Measurements from ENCODE around the gene GYS2. TPM values are rescaled to one million over a fixed set of nuclear protein-coding genes. Genes with fewer than 3 reads are reported as not detected.

The GYS2 gene
- total and polyA plus RNA-seq, 2 of the 4 experiments (the other 2 are of a cell fraction): not detected

DNA sequence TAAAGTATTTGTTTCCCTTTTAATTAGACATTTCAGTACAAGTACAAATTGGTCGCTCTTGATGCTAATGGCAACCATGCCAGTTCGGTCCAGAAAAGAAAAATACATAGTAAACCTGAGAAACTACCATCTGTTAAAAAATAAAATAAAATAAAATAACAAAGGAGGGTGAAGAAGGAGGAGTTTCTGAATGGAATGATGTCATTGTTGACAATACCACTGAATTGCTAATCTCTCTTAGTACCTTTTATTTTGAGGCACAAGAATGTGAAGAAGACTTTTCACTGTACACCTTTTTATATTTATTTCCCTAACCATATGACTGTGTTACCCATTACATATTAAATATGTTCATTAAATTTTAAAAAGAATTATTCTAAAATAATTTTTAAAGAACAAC lies 59.1 kb downstream of the GYS2 start:
- in situ Hi-C loops (cut with MboI; ENCODE audit: low sequenced_read_pairs): no loop called here

More for the DNA sequence above, 59.1 kb downstream of the GYS2 start:
- H3K56ac ChIP-seq (ENCODE audit: extremely low read depth, insufficient read depth, low read length): no peak overlapping the region
- no peak overlapping the region for H3K27ac ChIP-seq (ENCODE audit: insufficient read depth, low read length)
- no peak overlapping the region for H3K4me2 ChIP-seq (ENCODE audit: low read depth, low read length)
- H4K5ac ChIP-seq (ENCODE audit: low read depth, low read length): no peak overlapping the region
- no peaks in the 10 kb centered on the region for H4K20me1 ChIP-seq (ENCODE audit: insufficient read depth, low read length)
- DNase-seq (no peak), ATAC-seq (ENCODE audit: low read depth) (no peak)
- no peaks in the 10 kb centered on the region for H3K36me3 ChIP-seq (ENCODE audit: control insufficient read depth, insufficient read depth, low read length)
- dilution Hi-C loops (cut with HindIII; ENCODE audit: low sequenced_read_pairs, unreplicated experiment) (no loop called here), intact Hi-C loops (cut with micrococcal nuclease) (no loop called here)
- H2AK9ac ChIP-seq (replicated peaks; ENCODE audit: low read depth, low read length, poor library complexity): no peak overlapping the region
- H3K4ac ChIP-seq (ENCODE audit: low read depth, low read length): no peak overlapping the region
- H3K9ac ChIP-seq (ENCODE audit: low read depth, low read length): no peak overlapping the region
- no peaks in the 10 kb centered on the region for H3K9me1 ChIP-seq (ENCODE audit: insufficient read depth, low read length)
- no peak overlapping the region for H2BK5ac ChIP-seq (ENCODE audit: low read depth, low read length, poor library complexity, severe bottlenecking)
- no peak for TF ChIP-seq CHD1 (IDR thresholded peaks at IDR 0.05; ENCODE audit: low read depth, low read length)
- no peak for TF ChIP-seq CTCF (conservative IDR thresholded peaks at IDR 0.05; ENCODE audit: low read depth, low read length)
- TF ChIP-seq MAZ (IDR thresholded peaks at IDR 0.05; ENCODE audit: borderline replicate concordance, low read depth, low read length): no peak
- TF ChIP-seq RAD21 (IDR thresholded peaks at IDR 0.05; ENCODE audit: low read length): no peak
- TF ChIP-seq BHLHE40 (IDR thresholded peaks at IDR 0.05; ENCODE audit: low read depth, low read length): no peak
- no peak for TF ChIP-seq CEBPB (IDR thresholded peaks at IDR 0.05; ENCODE audit: low read depth, low read length)
- TF ChIP-seq ELK1 (IDR thresholded peaks at IDR 0.05; ENCODE audit: borderline replicate concordance, low read depth, low read length): no peak
- no peak for TF ChIP-seq FOS (IDR thresholded peaks at IDR 0.05; ENCODE audit: low read depth, low read length)
- no peak for TF ChIP-seq SMC3 (IDR thresholded peaks at IDR 0.05; ENCODE audit: low read depth, low read length)
- no peak for TF ChIP-seq NFE2L2 (IDR thresholded peaks at IDR 0.05; ENCODE audit: low read depth, low read length)
- H3K9me3 ChIP-seq (ENCODE audit: control insufficient read depth, insufficient read depth, low read length): no peaks in the 10 kb centered on the region
- H3K4me3 ChIP-seq (ENCODE audit: insufficient read depth, low read depth, low read length): no peak overlapping the region
- no CpG with 5 or more reads among the region's 2 CpGs for WGBS, 2 experiments (ENCODE audit: extremely low coverage in 2 of 2, insufficient read length in 1 of 2)
- H3K4me1 ChIP-seq (ENCODE audit: control insufficient read depth, insufficient read depth, low read length): no peaks in the 10 kb centered on the region
- CTCF ChIA-PET: no interaction called here
- no peak overlapping the region for H4K91ac ChIP-seq (ENCODE audit: insufficient read depth, low read depth, low read length)
- no TSS peak for BruUV-seq (replicated peaks)
- no peak overlapping the region for H4K8ac ChIP-seq (ENCODE audit: low read depth in 2 of 2, low read length in 2 of 2)
- H2BK120ac ChIP-seq (ENCODE audit: low read depth, low read length): no peak overlapping the region
- no peak overlapping the region for H2BK20ac ChIP-seq (ENCODE audit: low read depth, low read length)
- H3K79me1 ChIP-seq (ENCODE audit: low read depth in 1 of 2, low read length in 2 of 2): no peaks in the 10 kb centered on the region
- no peak overlapping the region for H3K23ac ChIP-seq (ENCODE audit: low read depth, low read length)
- H3K14ac ChIP-seq (replicated peaks; ENCODE audit: low read depth, low read length): no peak overlapping the region
- H2AFZ ChIP-seq (replicated peaks; ENCODE audit: low read length, poor library complexity): no peak overlapping the region
- no peak overlapping the region for H3K18ac ChIP-seq (ENCODE audit: low read depth, low read length)
- no peak overlapping the region for H2BK15ac ChIP-seq (ENCODE audit: low read depth, low read length)
- no peak overlapping the region for H2AK5ac ChIP-seq (ENCODE audit: low read depth, low read length)
- POLR2A ChIA-PET (ENCODE audit: unreplicated experiment): no interaction called here
- H3K27me3 ChIP-seq (ENCODE audit: control insufficient read depth, insufficient read depth, low read length): 0 out of 2 replicates have a peak, but pooled peaks cover 1% of the 10 kb centered on the region

Measured in IMR-90 (cell line).